Lower leg skin (tissue), 4 donors: ENCODE results near the gene CDK5. TPM values are rescaled to one million over a fixed set of nuclear protein-coding genes. Genes with fewer than 3 reads are reported as not detected.

Experiments
- DNase-seq, 2 donors: peaks; one replicate each; pipeline ENCODE4 v3.0.0-alpha.2; 2019; ENCODE audit warnings: low spot score in 2 of 2
- H3K4me3 ChIP-seq: fragments of 200-600 bp; sonication (generic); 2 replicates; pipeline ENCODE4 v1.5.1; 2017; ENCODE audit warnings: mild to moderate bottlenecking, low read depth; ENCODE audit not compliant: poor library complexity, severe bottlenecking
- CTCF ChIP-seq, 3 donors: fragments of 450-650 bp; IDR thresholded peaks; one replicate each; pipeline ENCODE4 v1.5.1; 2016; ENCODE audit warnings: antibody characterized with exemption in 3 of 3, mild to moderate bottlenecking in 3 of 3, moderate library complexity in 2 of 3
- POLR2A ChIP-seq, 2 donors: fragments of 450-650 bp; IDR thresholded peaks; one replicate each; pipeline ENCODE4 v1.6.1; 2016 to 2017; ENCODE audit warnings: antibody characterized with exemption in 2 of 2, mild to moderate bottlenecking in 1 of 2, moderate library complexity in 1 of 2
- WGBS, 2 donors: methylation state at CpG; one replicate each; pipeline ENCODE4 v1.1.5; 2018; 5-methylcytosine and 5-hydroxymethylcytosine counted together
- intact Hi-C: fragments of 100-400 bp; cut with DNase I; formaldehyde crosslinking; loops from one replicate; pipeline ENCODE4 v1.15.0; 2023; ENCODE audit warnings: low total_unique reads
- total RNA-seq, 4 donors: library from RNA; depleted of rRNA; stranded (reverse); fragments of >200 nt; gene quantifications; one replicate each; pipeline ENCODE4 v1.1.0, GENCODE V29; 2016

CDK5 gene
- total RNA-seq, 4 donors from 2014 or later, result 3.9 to 13.7 (median 7.2) TPM

- DNase-seq, result peak in 1 of 2 donors; percentile 92
- H3K4me3 ChIP-seq, result no peak overlapping the region
- WGBS, 2 donors, result 46 to 48% methylated on average over 20 to 24 of the region's 40 CpGs
- TF ChIP-seq POLR2A (IDR thresholded peaks at IDR 0.05) (no peak), CTCF (IDR thresholded peaks at IDR 0.05) (peak in 1 of 3 donors; percentile 55)
- intact Hi-C loops, result no loop called here
These were observed 49.0 kb downstream of the CDK5 start for GRCh38 chr7:151008511-151009323.

GRCh38 chr7:151008143-151008510 lies 49.6 kb downstream of the CDK5 start:
- WGBS, 2 donors, result 33 to 45% methylated on average over 11 of the region's 11 CpGs
- TF ChIP-seq CTCF (IDR thresholded peaks at IDR 0.05) (no peak), POLR2A (IDR thresholded peaks at IDR 0.05) (no peak)
- intact Hi-C loops, result no loop called here
- DNase-seq, result no peak
- no peak overlapping the region for H3K4me3 ChIP-seq

- no peak for DNase-seq
- 73 to 88% methylated on average over 7 of the region's 7 CpGs for WGBS, 2 donors
- no peak for TF ChIP-seq CTCF (IDR thresholded peaks at IDR 0.05)
- no peak for TF ChIP-seq POLR2A (IDR thresholded peaks at IDR 0.05)
- intact Hi-C loops, result no loop called here
- no peak overlapping the region for H3K4me3 ChIP-seq
These were observed 50.2 kb downstream of the CDK5 start for GRCh38 chr7:151007469-151007898.

GRCh38 chr7:151006590-151007300 lies 51.0 kb downstream of the CDK5 start:
- 75 to 76% methylated on average over 18 to 23 of the region's 23 CpGs for WGBS, 2 donors
- TF ChIP-seq POLR2A (IDR thresholded peaks at IDR 0.05) (no peak), CTCF (IDR thresholded peaks at IDR 0.05) (no peak)
- DNase-seq, result no peak
- intact Hi-C loops, result no loop called here
- H3K4me3 ChIP-seq, result no peak overlapping the region

GRCh38 chr7:151005566-151005965 lies 52.1 kb downstream of the CDK5 start:
- TF ChIP-seq POLR2A (IDR thresholded peaks at IDR 0.05), result no peak
- TF ChIP-seq CTCF (IDR thresholded peaks at IDR 0.05), result no peak
- 67 to 69% methylated on average over 9 of the region's 9 CpGs for WGBS, 2 donors
- DNase-seq, result no peak
- intact Hi-C loops, result no loop called here
- H3K4me3 ChIP-seq, result no peak overlapping the region

Other genes with a start within 250 kb of the CDK5 start
- gene AOC1, start 205.4 kb downstream of the CDK5 start, total RNA-seq, result 1 to 10 TPM; 1.2 to 6.7 (median 3.5) TPM
- 1 to 10 TPM in 1 of 4 donors, under 1 TPM in 3; 0.15 to 1.1 (median 0.36) TPM for gene KCNH2, start 79.6 kb downstream of the CDK5 start, total RNA-seq
- 1 to 10 TPM; 4.0 to 8.9 (median 5.8) TPM for gene NOS3, start 66.9 kb downstream of the CDK5 start, total RNA-seq
- gene ATG9B, start 33.4 kb downstream of the CDK5 start, total RNA-seq, result 100 to 1,000 TPM in 1 of 4 donors, 10 to 100 TPM in 3; 47.6 to 125 (median 59.8) TPM
- gene ABCB8, start 29.4 kb downstream of the CDK5 start, total RNA-seq, result 10 to 100 TPM; 22.9 to 35.2 (median 27.6) TPM
- gene ASIC3, start 9.4 kb downstream of the CDK5 start, total RNA-seq, result 1 to 10 TPM; 2.3 to 2.9 (median 2.5) TPM
- 10 to 100 TPM; 56.3 to 83.5 (median 67.7) TPM for gene SLC4A2, start 1.7 kb upstream of the CDK5 start, total RNA-seq
- gene FASTK, start 22.9 kb upstream of the CDK5 start, total RNA-seq, result 10 to 100 TPM; 47.4 to 80.7 (median 69.0) TPM
- gene TMUB1, start 25.6 kb upstream of the CDK5 start, total RNA-seq, result 10 to 100 TPM; 58.5 to 61.7 (median 60.4) TPM
- 100 to 1,000 TPM in 3 of 4 donors, 10 to 100 TPM in 1; 81.2 to 132 (median 102) TPM for gene AGAP3, start 28.6 kb upstream of the CDK5 start, total RNA-seq
- 1 to 10 TPM in 1 of 4 donors, not detected in 3; 2.4 TPM for gene GBX1, start 109.8 kb upstream of the CDK5 start, total RNA-seq
- not detected for gene ASB10, start 129.4 kb upstream of the CDK5 start, total RNA-seq
- gene H2BK1, start 152.6 kb upstream of the CDK5 start, total RNA-seq, result not detected
- 100 to 1,000 TPM in 1 of 4 donors, 10 to 100 TPM in 3; 16.4 to 267 (median 29.1) TPM for gene ABCF2, start 169.3 kb upstream of the CDK5 start, total RNA-seq
- 10 to 100 TPM; 15.4 to 32.2 (median 26.7) TPM for gene CHPF2, start 174.6 kb upstream of the CDK5 start, total RNA-seq
- 10 to 100 TPM in 3 of 4 donors, 1 to 10 TPM in 1; 4.8 to 19.8 (median 13.5) TPM for gene SMARCD3, start 190.8 kb upstream of the CDK5 start, total RNA-seq